C4-2B (cell line): ENCODE results near the gene GRID1.

ENCODE experiments used
- CTCF ChIP-seq: fragments of 450-650 bp; conservative IDR thresholded peaks from 2 replicates; pipeline ENCODE4 v1.5.1; 2017; ENCODE audit warnings: mild to moderate bottlenecking
- ZFX ChIP-seq: fragments of 450-650 bp; IDR thresholded peaks from 2 replicates; pipeline ENCODE4 v1.6.1; 2017

GRCh38 chr10:86038371-86038770 is 328.2 kb downstream of the GRID1 start:
- TF ChIP-seq CTCF (no peak), ZFX (no peak)
